ENCODE results near the gene FHDC1.

DNA sequence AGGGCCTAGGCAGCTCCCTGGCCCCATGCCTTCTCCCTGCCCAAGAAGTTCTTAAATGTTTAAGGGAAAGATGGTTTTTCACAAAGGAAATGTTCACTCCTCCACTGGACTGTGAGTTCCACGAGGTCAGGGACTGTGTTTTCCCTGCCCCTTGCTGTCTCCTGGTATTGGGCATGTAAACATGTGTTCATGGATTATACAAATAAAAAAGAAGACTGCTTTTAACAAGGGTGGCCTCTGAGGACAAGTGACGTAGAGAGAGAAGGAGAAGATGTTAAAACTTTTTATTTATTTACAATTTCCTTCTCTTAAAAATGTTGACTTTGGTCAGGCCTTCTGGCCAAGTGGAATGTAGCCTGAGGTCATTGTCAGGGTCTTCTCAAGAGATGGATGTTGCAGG, 66.0 kb downstream of the FHDC1 start:
- TF ChIP-seq, protein P1, sequence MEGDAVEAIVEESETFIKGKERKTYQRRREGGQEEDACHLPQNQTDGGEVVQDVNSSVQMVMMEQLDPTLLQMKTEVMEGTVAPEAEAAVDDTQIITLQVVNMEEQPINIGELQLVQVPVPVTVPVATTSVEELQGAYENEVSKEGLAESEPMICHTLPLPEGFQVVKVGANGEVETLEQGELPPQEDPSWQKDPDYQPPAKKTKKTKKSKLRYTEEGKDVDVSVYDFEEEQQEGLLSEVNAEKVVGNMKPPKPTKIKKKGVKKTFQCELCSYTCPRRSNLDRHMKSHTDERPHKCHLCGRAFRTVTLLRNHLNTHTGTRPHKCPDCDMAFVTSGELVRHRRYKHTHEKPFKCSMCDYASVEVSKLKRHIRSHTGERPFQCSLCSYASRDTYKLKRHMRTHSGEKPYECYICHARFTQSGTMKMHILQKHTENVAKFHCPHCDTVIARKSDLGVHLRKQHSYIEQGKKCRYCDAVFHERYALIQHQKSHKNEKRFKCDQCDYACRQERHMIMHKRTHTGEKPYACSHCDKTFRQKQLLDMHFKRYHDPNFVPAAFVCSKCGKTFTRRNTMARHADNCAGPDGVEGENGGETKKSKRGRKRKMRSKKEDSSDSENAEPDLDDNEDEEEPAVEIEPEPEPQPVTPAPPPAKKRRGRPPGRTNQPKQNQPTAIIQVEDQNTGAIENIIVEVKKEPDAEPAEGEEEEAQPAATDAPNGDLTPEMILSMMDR (IDR thresholded peaks at IDR 0.05 in 4 of 5, conservative IDR thresholded peaks at IDR 0.05 in 1 of 5) = no peak
- TF ChIP-seq POLR2A (IDR thresholded peaks at IDR 0.05) = no peak

Data from gastrocnemius medialis (tissue), 4 donors.